K562 (cell line): Measurements from ENCODE around the gene ULK1. TPM values are rescaled to one million over a fixed set of nuclear protein-coding genes. Genes with fewer than 3 reads are reported as not detected.

Source experiments
- CBFB ChIP-seq: sonication (generic); formaldehyde crosslinking; IDR thresholded peaks from 2 replicates; pipeline ENCODE4 v1.4.0; 2020; ENCODE audit warnings: mild to moderate bottlenecking, missing genetic modification reagents
- CREB5 ChIP-seq: fragments of 250-450 bp; sonication (Bioruptor Pico); IDR thresholded peaks from 2 replicates; pipeline ENCODE4 v1.5.0; 2020; ENCODE audit warnings: mild to moderate bottlenecking
- ELF2 ChIP-seq: fragments of 250-450 bp; sonication (Bioruptor Pico); IDR thresholded peaks from 2 replicates; pipeline ENCODE4 v1.5.0; 2021; ENCODE audit warnings: mild to moderate bottlenecking
- ESRRA ChIP-seq: fragments of 450-650 bp; IDR thresholded peaks from 2 replicates; pipeline ENCODE4 v1.6.1; 2014; ENCODE audit warnings: low read depth, mild to moderate bottlenecking, moderate library complexity, borderline replicate concordance
- HES1 ChIP-seq: fragments of 450-650 bp; IDR thresholded peaks from 2 replicates; pipeline ENCODE4 v1.6.1; 2016; ENCODE audit warnings: low read depth, mild to moderate bottlenecking, moderate library complexity
- MXD1 ChIP-seq: fragments of 250-450 bp; sonication (Bioruptor Pico); IDR thresholded peaks from 2 replicates; pipeline ENCODE4 v1.8.0; 2021; ENCODE audit warnings: borderline replicate concordance, mild to moderate bottlenecking, moderate library complexity; ENCODE audit not compliant: poor library complexity, severe bottlenecking
- NELFE ChIP-seq: IDR thresholded peaks from 2 replicates; pipeline ENCODE4 v1.6.1; 2011; ENCODE audit warnings: mild to moderate bottlenecking; ENCODE audit not compliant: insufficient read depth, insufficient read length
- NONO ChIP-seq, 2 experiments: fragments of 200-400 bp in 1 of 2; fragments of 450-650 bp in 1 of 2; formaldehyde crosslinking in 1 of 2; IDR thresholded peaks; 2 replicates each; pipeline ENCODE4 v1.6.1; 2017; ENCODE audit warnings: low read depth in 2 of 2, mild to moderate bottlenecking in 2 of 2, moderate library complexity in 2 of 2, low read length in 1 of 2
- POLR2AphosphoS2 ChIP-seq: IDR thresholded peaks from 2 replicates; pipeline ENCODE4 v1.6.1; 2012; ENCODE audit warnings: low read length, improper control_type of control experiment
- PRPF4 ChIP-seq: fragments of 200-400 bp; formaldehyde crosslinking; IDR thresholded peaks from one replicate; pipeline ENCODE4 v1.6.1; 2017; ENCODE audit warnings: low read length, low read depth, mild to moderate bottlenecking; ENCODE audit not compliant: insufficient read depth, poor library complexity, severe bottlenecking
- SIN3A ChIP-seq, 2 experiments: fragments of 150-350 bp in 1 of 2; IDR thresholded peaks; 2 replicates each; pipeline ENCODE4 v1.6.1; 2011 to 2016; ENCODE audit warnings: borderline replicate concordance in 2 of 2, low read depth in 2 of 2, low read length in 2 of 2, mild to moderate bottlenecking in 2 of 2, moderate library complexity in 2 of 2; ENCODE audit not compliant: control insufficient read depth in 1 of 2
- SMARCA4 ChIP-seq: fragments of 450-650 bp; IDR thresholded peaks from 2 replicates; pipeline ENCODE4 v1.6.1; 2016
- SRSF7 ChIP-seq: fragments of 200-400 bp; formaldehyde crosslinking; optimal IDR thresholded peaks from 2 replicates; pipeline ENCODE3; 2017; ENCODE audit warnings: mild to moderate bottlenecking, low read depth, low read length
- TFAP4 ChIP-seq: sonication (generic); formaldehyde crosslinking; IDR thresholded peaks from 2 replicates; pipeline ENCODE4 v1.8.0; 2022; ENCODE audit warnings: missing genetic modification reagents, mild to moderate bottlenecking, moderate library complexity, borderline replicate concordance
- TSHZ1 ChIP-seq: fragments of 250-450 bp; sonication (Bioruptor Pico); IDR thresholded peaks from 2 replicates; pipeline ENCODE4 v1.4.0; 2020; ENCODE audit warnings: mild to moderate bottlenecking, moderate library complexity
- YY1 ChIP-seq, 3 experiments: IDR thresholded peaks; 2 replicates each; pipeline ENCODE4 v1.6.1; 2011; ENCODE audit warnings: low read length in 2 of 3, mild to moderate bottlenecking in 2 of 3, moderate library complexity in 2 of 3, borderline replicate concordance in 1 of 3, control low read depth in 1 of 3, low read depth in 1 of 3; ENCODE audit not compliant: insufficient read depth in 3 of 3, insufficient replicate concordance in 2 of 3, control insufficient read depth in 1 of 3, insufficient read length in 1 of 3; ENCODE audit errors: extremely low read depth in 1 of 3
- ZBTB17 ChIP-seq: fragments of 450-650 bp; formaldehyde crosslinking; IDR thresholded peaks from 2 replicates; pipeline ENCODE4 v1.4.0; 2020; ENCODE audit warnings: mild to moderate bottlenecking
- ZNF263 ChIP-seq: sonication (generic); formaldehyde crosslinking; IDR thresholded peaks from 2 replicates; pipeline ENCODE4 v1.8.0; 2022; ENCODE audit warnings: mild to moderate bottlenecking, missing genetic modification reagents, borderline replicate concordance
- polyA plus RNA-seq, 8 experiments: library from polyadenylated mRNA; depleted of rRNA in 4 of 8; stranded (reverse) in 5 of 8; unstranded in 3 of 8; fragments of >200 nt; fragmentation: Nextera tagmentation in 2 of 8; fragmentation: Illumina TruSeq in 1 of 8; extraction: Ambion mirVana in 2 of 8; extraction: Trizol in 1 of 8; gene quantifications; 2 replicates each; pipeline versions ENCODE4 v1.2.1 to v1.2.3, GENCODE V29; 2011 to 2014; ENCODE audit warnings: inconsistent platforms in 1 of 8, missing spikeins in 1 of 8
- total RNA-seq, 7 experiments: library from RNA; depleted of rRNA in 6 of 7; stranded (reverse); fragments of >200 nt in 6 of 7; fragmentation: Illumina TruSeq in 2 of 7; extraction: Trizol in 2 of 7; gene quantifications; 2 replicates each; pipeline versions ENCODE4 v1.2.1 to v1.2.3, GENCODE V29; 2011 to 2021; ENCODE audit warnings: low replicate concordance in 1 of 7

Gene ULK1
- total and polyA plus RNA-seq, 9 of the 15 experiments (the other 6 are each of a cell fraction or from before 2014, with no cell fraction given): 0.15 to 29.4 (median 2.5) TPM

GRCh38 chr12:131928711-131929580 lies 34.5 kb downstream of the ULK1 start, which contains the start of gene PUS1 (continued):
- TF ChIP-seq TSHZ1 (CRISPR knock-in tag) (no peak), NONO (IDR thresholded peaks at IDR 0.05; ENCODE audit: low read depth in 2 of 2, low read length in 1 of 2) (peak; percentile 64 to 84; a peak in 3 of 4 replicates), POLR2AphosphoS2 (no peak), NELFE (no peak), YY1 (IDR thresholded peaks at IDR 0.05; ENCODE audit: borderline replicate concordance in 1 of 3, control insufficient read depth in 1 of 3, extremely low read depth in 1 of 3, insufficient read depth in 3 of 3, insufficient read length in 1 of 3, insufficient replicate concordance in 2 of 3, low read depth in 1 of 3, low read length in 2 of 3) (peak in 2 of 3 experiments; percentile 34 to 45), TFAP4 (peak; percentile 85), CBFB (CRISPR knock-in tag) (peak; percentile 33; the same call in 1 of the 2 replicates), ELF2 (CRISPR knock-in tag) (peak; percentile 98), HES1 (0 out of 2 replicates have a peak, but pooled peaks have one; percentile 21), SMARCA4 (no peak), ZBTB17 (CRISPR knock-in tag) (no peak), SIN3A (IDR thresholded peaks at IDR 0.05; ENCODE audit: borderline replicate concordance in 2 of 2, control insufficient read depth in 1 of 2, low read depth in 2 of 2, low read length in 2 of 2) (peak; percentile 97 to 99), SRSF7 (no peak), ZNF263 (CRISPR knock-in tag) (no peak), ESRRA (peak; percentile 76), PRPF4 (peak; percentile 54), CREB5 (CRISPR knock-in tag) (no peak), MXD1 (CRISPR knock-in tag) (peak; percentile 98)
